Measurements from ENCODE around the gene PNPLA7. TPM values are rescaled to one million over a fixed set of nuclear protein-coding genes. Genes with fewer than 3 reads are reported as not detected.
"Not testable (repeated sequence)": the region's sequence is repeated elsewhere in the genome, so short reads cannot be mapped to it uniquely, and the experiment has no call there.

The PNPLA7 gene
- under 0.01 TPM in 1 of 2 replicates, not detected in the other for total RNA-seq (2014; rRNA removed; shearing (Covaris generic))

- DNase-seq (ENCODE audit: low read depth) = peak; percentile 81
These were observed at the start of gene PNPLA7 for GRCh38 chr9:137550231-137550621. Gene PNPLA7, minus strand, starts transcription at chr9:137550402. Its CDS starts 205 bp downstream, at chr9:137550197.

GRCh38 chr9:137598943-137599342, 48.7 kb upstream of the PNPLA7 start:
- no peak for DNase-seq (ENCODE audit: low read depth)

- not testable (repeated sequence) for DNase-seq (ENCODE audit: low read depth)
These were observed 46.4 kb upstream of the PNPLA7 start for GRCh38 chr9:137596577-137596976.

- DNase-seq (ENCODE audit: low read depth) = no peak
These were observed 43.0 kb upstream of the PNPLA7 start for GRCh38 chr9:137593176-137593575.

GRCh38 chr9:137592767-137593166, 42.6 kb upstream of the PNPLA7 start:
- DNase-seq (ENCODE audit: low read depth) = no peak

GRCh38 chr9:137590469-137591383, 40.5 kb upstream of the PNPLA7 start, which contains the start of gene ZMYND19:
Gene ZMYND19, minus strand, starts transcription at chr9:137590512. Its CDS starts 249 bp downstream, at chr9:137590263.
- peak; percentile 96 for DNase-seq (ENCODE audit: low read depth)

GRCh38 chr9:137590123-137590468, 39.9 kb upstream of the PNPLA7 start:
- no peak for DNase-seq (ENCODE audit: low read depth)

- DNase-seq (ENCODE audit: low read depth) = peak; percentile 20
These were observed 39.4 kb upstream of the PNPLA7 start for GRCh38 chr9:137589441-137590122.

- no peak for DNase-seq (ENCODE audit: low read depth)
These were observed 38.7 kb upstream of the PNPLA7 start for GRCh38 chr9:137588891-137589290.

GRCh38 chr9:137588311-137588710, 38.1 kb upstream of the PNPLA7 start:
- DNase-seq (ENCODE audit: low read depth) = no peak

- no peak for DNase-seq (ENCODE audit: low read depth)
These were observed 36.7 kb upstream of the PNPLA7 start for GRCh38 chr9:137586854-137587253.

GRCh38 chr9:137583957-137584356, 33.8 kb upstream of the PNPLA7 start:
- no peak for DNase-seq (ENCODE audit: low read depth)

- DNase-seq (ENCODE audit: low read depth) = no peak
These were observed 33.1 kb upstream of the PNPLA7 start for GRCh38 chr9:137583347-137583746.

GRCh38 chr9:137582286-137582860, 32.2 kb upstream of the PNPLA7 start:
- DNase-seq (ENCODE audit: low read depth) = no peak

GRCh38 chr9:137581361-137582285, 31.4 kb upstream of the PNPLA7 start:
- DNase-seq (ENCODE audit: low read depth) = no peak

- no peak for DNase-seq (ENCODE audit: low read depth)
These were observed 30.7 kb upstream of the PNPLA7 start for GRCh38 chr9:137580954-137581322.

GRCh38 chr9:137580209-137580953, 30.2 kb upstream of the PNPLA7 start:
- DNase-seq (ENCODE audit: low read depth) = no peak

- DNase-seq (ENCODE audit: low read depth) = no peak
These were observed 29.0 kb upstream of the PNPLA7 start for GRCh38 chr9:137579259-137579604.

- DNase-seq (ENCODE audit: low read depth) = peak; percentile 98
These were observed 28.5 kb upstream of the PNPLA7 start, which contains the start of gene DPH7 for GRCh38 chr9:137578518-137579258. Gene DPH7, minus strand, starts transcription at chr9:137578925. Its CDS starts 148 bp downstream, at chr9:137578777.
